GM12878 (cell line): ENCODE data around the gene MRPS27. TPM values are rescaled to one million over a fixed set of nuclear protein-coding genes. Genes with fewer than 3 reads are reported as not detected.
A peak's percentile ranks its signal among the peaks of the same experiment; 100 is the strongest.

Source experiments
- BCL11A ChIP-seq: IDR thresholded peaks from 2 replicates; pipeline ENCODE4 v1.6.1; 2011; ENCODE audit warnings: low read depth, low read length
- CTCF ChIP-seq, 3 experiments: IDR thresholded peaks in 2 of 3; conservative IDR thresholded peaks in 1 of 3; 2 replicates each; pipeline ENCODE4 v1.5.1; 2011; ENCODE audit warnings: low read depth in 3 of 3, low read length in 3 of 3, mild to moderate bottlenecking in 3 of 3, control low read depth in 2 of 3, moderate library complexity in 2 of 3, inconsistent platforms in 1 of 3, mixed read lengths in 1 of 3; ENCODE audit not compliant: control insufficient read depth in 2 of 3, insufficient read depth in 1 of 3; ENCODE audit errors: extremely low read depth in 1 of 3
- DPF2 ChIP-seq: fragments of 450-650 bp; IDR thresholded peaks from 2 replicates; pipeline ENCODE4 v1.6.1; 2017; ENCODE audit warnings: mild to moderate bottlenecking
- E4F1 ChIP-seq: fragments of 450-650 bp; IDR thresholded peaks from 2 replicates; pipeline ENCODE4 v1.6.1; 2018; ENCODE audit warnings: borderline replicate concordance, mild to moderate bottlenecking; ENCODE audit not compliant: partially characterized antibody
- FOXK2 ChIP-seq: fragments of 450-650 bp; IDR thresholded peaks from 2 replicates; pipeline ENCODE4 v1.6.1; 2017; ENCODE audit warnings: mild to moderate bottlenecking, moderate library complexity
- HDAC2 ChIP-seq: fragments of 200-600 bp; sonication (generic); IDR thresholded peaks from 2 replicates; pipeline ENCODE4 v1.6.1; 2017
- HDGF ChIP-seq: fragments of 450-650 bp; IDR thresholded peaks from 2 replicates; pipeline ENCODE4 v1.6.1; 2016; ENCODE audit warnings: antibody characterized with exemption
- KAT2A ChIP-seq: conservative IDR thresholded peaks from 2 replicates; pipeline ENCODE4 v1.6.1; 2011; ENCODE audit warnings: low read depth, low read length; ENCODE audit not compliant: control insufficient read depth
- MAX ChIP-seq: IDR thresholded peaks from 2 replicates; pipeline ENCODE4 v1.6.1; 2012; ENCODE audit warnings: low read depth, low read length, improper control_type of control experiment
- POLR2AphosphoS5 ChIP-seq: IDR thresholded peaks from 2 replicates; pipeline ENCODE4 v1.6.1; 2011; ENCODE audit warnings: mild to moderate bottlenecking, low read length, inconsistent platforms
- polyA plus RNA-seq, 11 experiments: library from polyadenylated mRNA; depleted of rRNA in 4 of 11; unstranded in 6 of 11; stranded (reverse) in 5 of 11; fragments of >200 nt; fragmentation: Nextera tagmentation in 4 of 11; fragmentation: Illumina TruSeq in 1 of 11; extraction: Ambion mirVana in 4 of 11; extraction: Trizol in 1 of 11; gene quantifications; 1 replicate in 1 of 11; 2 replicates in 10 of 11; pipeline versions ENCODE4 v1.2.1 to v1.2.3, GENCODE V29; 2011 to 2016; ENCODE audit warnings: inconsistent platforms in 2 of 11, missing spikeins in 2 of 11, low read depth in 1 of 11
- total RNA-seq, 4 experiments: library from RNA; depleted of rRNA in 3 of 4; stranded (reverse); fragments of >200 nt in 3 of 4; fragmentation: Illumina TruSeq in 1 of 4; extraction: Trizol in 1 of 4; gene quantifications; 2 replicates each; pipeline versions ENCODE4 v1.2.1 to v1.2.3, GENCODE V29; 2013 to 2021
- TF ChIP-seq, protein P1 (sequence below): fragments of 450-650 bp; IDR thresholded peaks from 2 replicates; pipeline ENCODE4 v1.6.1; 2017; ENCODE audit warnings: mild to moderate bottlenecking, moderate library complexity
- TF ChIP-seq, protein P2 (sequence below): IDR thresholded peaks from 2 replicates; pipeline ENCODE4 v1.6.1; 2011; ENCODE audit warnings: low read depth, low read length, improper control_type of control experiment, borderline replicate concordance
- TF ChIP-seq, protein P3 (sequence below): fragments of 450-650 bp; conservative IDR thresholded peaks from 2 replicates; pipeline ENCODE4 v1.6.1; 2017; ENCODE audit warnings: mild to moderate bottlenecking, moderate library complexity

MRPS27 gene
- total and polyA plus RNA-seq, 10 of the 15 experiments (the other 5 are each of a cell fraction or from before 2014, with no cell fraction given), result 61.0 to 128 (median 93.0) TPM

DNA sequence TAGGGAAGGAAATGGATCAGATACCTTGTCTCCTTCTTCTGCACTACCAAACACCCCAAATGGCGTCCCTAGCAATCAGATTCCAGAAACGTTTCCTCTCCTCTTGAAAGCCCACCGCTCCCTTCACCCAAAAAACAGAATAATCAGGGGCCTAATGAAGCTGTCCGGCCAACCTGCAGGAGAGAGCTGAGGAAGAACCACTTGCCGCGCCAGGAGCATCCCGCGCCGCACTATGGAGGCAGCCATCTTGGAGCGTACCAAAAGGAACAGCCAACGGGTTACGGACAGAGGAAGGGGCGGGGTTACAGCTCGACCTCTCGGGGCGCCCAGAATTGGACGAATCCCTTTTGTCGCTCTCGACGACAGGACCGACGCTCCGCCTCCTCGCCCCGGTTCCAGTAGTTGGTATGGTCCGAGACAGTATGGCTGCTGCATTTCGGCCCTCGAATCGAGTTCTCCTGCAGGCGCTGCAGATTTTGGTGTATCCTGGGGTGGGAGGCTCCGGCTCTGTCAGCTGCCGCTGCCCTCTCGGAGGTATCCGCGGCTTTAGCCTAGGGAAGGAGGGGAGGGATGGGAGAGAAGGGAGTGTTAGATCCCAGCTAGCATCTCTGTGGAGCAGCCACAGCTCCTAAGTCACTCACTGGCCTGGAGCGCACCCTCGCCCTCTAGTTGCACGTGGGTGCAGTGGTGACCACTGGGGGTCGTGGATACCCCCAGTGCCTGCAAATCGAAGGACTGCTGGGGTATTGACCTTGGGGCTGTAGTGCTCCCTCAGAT, at the start of gene MRPS27, which contains the start of gene PTCD2 (continued):
- TF ChIP-seq, protein P1, sequence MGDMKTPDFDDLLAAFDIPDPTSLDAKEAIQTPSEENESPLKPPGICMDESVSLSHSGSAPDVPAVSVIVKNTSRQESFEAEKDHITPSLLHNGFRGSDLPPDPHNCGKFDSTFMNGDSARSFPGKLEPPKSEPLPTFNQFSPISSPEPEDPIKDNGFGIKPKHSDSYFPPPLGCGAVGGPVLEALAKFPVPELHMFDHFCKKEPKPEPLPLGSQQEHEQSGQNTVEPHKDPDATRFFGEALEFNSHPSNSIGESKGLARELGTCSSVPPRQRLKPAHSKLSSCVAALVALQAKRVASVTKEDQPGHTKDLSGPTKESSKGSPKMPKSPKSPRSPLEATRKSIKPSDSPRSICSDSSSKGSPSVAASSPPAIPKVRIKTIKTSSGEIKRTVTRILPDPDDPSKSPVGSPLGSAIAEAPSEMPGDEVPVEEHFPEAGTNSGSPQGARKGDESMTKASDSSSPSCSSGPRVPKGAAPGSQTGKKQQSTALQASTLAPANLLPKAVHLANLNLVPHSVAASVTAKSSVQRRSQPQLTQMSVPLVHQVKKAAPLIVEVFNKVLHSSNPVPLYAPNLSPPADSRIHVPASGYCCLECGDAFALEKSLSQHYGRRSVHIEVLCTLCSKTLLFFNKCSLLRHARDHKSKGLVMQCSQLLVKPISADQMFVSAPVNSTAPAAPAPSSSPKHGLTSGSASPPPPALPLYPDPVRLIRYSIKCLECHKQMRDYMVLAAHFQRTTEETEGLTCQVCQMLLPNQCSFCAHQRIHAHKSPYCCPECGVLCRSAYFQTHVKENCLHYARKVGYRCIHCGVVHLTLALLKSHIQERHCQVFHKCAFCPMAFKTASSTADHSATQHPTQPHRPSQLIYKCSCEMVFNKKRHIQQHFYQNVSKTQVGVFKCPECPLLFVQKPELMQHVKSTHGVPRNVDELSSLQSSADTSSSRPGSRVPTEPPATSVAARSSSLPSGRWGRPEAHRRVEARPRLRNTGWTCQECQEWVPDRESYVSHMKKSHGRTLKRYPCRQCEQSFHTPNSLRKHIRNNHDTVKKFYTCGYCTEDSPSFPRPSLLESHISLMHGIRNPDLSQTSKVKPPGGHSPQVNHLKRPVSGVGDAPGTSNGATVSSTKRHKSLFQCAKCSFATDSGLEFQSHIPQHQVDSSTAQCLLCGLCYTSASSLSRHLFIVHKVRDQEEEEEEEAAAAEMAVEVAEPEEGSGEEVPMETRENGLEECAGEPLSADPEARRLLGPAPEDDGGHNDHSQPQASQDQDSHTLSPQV, result no peak
- no peak for TF ChIP-seq KAT2A
- TF ChIP-seq POLR2AphosphoS5, result peak; percentile 94
- TF ChIP-seq, protein P2, sequence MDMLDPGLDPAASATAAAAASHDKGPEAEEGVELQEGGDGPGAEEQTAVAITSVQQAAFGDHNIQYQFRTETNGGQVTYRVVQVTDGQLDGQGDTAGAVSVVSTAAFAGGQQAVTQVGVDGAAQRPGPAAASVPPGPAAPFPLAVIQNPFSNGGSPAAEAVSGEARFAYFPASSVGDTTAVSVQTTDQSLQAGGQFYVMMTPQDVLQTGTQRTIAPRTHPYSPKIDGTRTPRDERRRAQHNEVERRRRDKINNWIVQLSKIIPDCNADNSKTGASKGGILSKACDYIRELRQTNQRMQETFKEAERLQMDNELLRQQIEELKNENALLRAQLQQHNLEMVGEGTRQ, result no peak
- TF ChIP-seq FOXK2, result peak; percentile 96
- peak; percentile 14 to 34 (median 28); a peak in 5 of 6 replicates for TF ChIP-seq CTCF (IDR thresholded peaks at IDR 0.05 in 2 of 3, conservative IDR thresholded peaks at IDR 0.05 in 1 of 3; ENCODE audit: control insufficient read depth in 2 of 3, extremely low read depth in 1 of 3, insufficient read depth in 1 of 3, low read depth in 3 of 3, low read length in 3 of 3)
- no peak for TF ChIP-seq HDGF
- 0 out of 2 replicates have a peak, but pooled peaks have one; percentile 4 for TF ChIP-seq BCL11A
- TF ChIP-seq MAX, result peak; percentile 43
- TF ChIP-seq, protein P3, sequence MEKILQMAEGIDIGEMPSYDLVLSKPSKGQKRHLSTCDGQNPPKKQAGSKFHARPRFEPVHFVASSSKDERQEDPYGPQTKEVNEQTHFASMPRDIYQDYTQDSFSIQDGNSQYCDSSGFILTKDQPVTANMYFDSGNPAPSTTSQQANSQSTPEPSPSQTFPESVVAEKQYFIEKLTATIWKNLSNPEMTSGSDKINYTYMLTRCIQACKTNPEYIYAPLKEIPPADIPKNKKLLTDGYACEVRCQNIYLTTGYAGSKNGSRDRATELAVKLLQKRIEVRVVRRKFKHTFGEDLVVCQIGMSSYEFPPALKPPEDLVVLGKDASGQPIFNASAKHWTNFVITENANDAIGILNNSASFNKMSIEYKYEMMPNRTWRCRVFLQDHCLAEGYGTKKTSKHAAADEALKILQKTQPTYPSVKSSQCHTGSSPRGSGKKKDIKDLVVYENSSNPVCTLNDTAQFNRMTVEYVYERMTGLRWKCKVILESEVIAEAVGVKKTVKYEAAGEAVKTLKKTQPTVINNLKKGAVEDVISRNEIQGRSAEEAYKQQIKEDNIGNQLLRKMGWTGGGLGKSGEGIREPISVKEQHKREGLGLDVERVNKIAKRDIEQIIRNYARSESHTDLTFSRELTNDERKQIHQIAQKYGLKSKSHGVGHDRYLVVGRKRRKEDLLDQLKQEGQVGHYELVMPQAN, result peak; percentile 68
- no peak for TF ChIP-seq E4F1
- TF ChIP-seq DPF2, result peak; percentile 16; the same call in 1 of the 2 replicates
- no peak; the same call in 1 of the 2 replicates for TF ChIP-seq HDAC2
